Psoas muscle (tissue), 8 donors: ENCODE results near the gene PIGT. TPM values are rescaled to one million over a fixed set of nuclear protein-coding genes. Genes with fewer than 3 reads are reported as not detected.
"Not testable (repeated sequence)": the region's sequence is repeated elsewhere in the genome, so short reads cannot be mapped to it uniquely, and the experiment has no call there.

ENCODE experiments used
- ATAC-seq, 4 donors: fragments of 200-7000 bp; cut with Tn5 transposase; one replicate each; pipeline ENCODE4 v1.9.1; 2020; ENCODE audit warnings: moderate library complexity in 3 of 4, mild to moderate bottlenecking in 2 of 4
- DNase-seq, 2 donors: peaks; one replicate each; pipeline ENCODE4 v3.0.0-alpha.2; 2020
- H3K27ac ChIP-seq: fragments of 200-600 bp; one replicate; pipeline ENCODE4 v1.8.0; 2022
- H3K27me3 ChIP-seq, 3 donors: fragments of 200-600 bp in 1 of 3; one replicate each; pipeline versions ENCODE4 v1.6.1 to v1.8.0; 2013 to 2022; ENCODE audit warnings: low read length in 2 of 3, mild to moderate bottlenecking in 2 of 3, moderate library complexity in 1 of 3; ENCODE audit not compliant: insufficient read depth in 3 of 3
- H3K36me3 ChIP-seq, 2 donors: fragments of 200-600 bp in 1 of 2; one replicate each; pipeline versions ENCODE4 v1.6.1 to v1.8.0; 2013 to 2022; ENCODE audit warnings: low read depth in 1 of 2, mild to moderate bottlenecking in 1 of 2, moderate library complexity in 1 of 2; ENCODE audit not compliant: insufficient read depth in 1 of 2
- H3K4me1 ChIP-seq: fragments of 200-600 bp; one replicate; pipeline ENCODE4 v1.8.0; 2022
- H3K4me3 ChIP-seq: fragments of 200-600 bp; one replicate; pipeline ENCODE4 v1.8.0; 2022; ENCODE audit warnings: mild to moderate bottlenecking
- H3K9me3 ChIP-seq: fragments of 200-600 bp; one replicate; pipeline ENCODE4 v1.8.0; 2022
- WGBS, 3 donors: extraction: QIAGEN DNeasy Blood & Tissue Kit; methylation state at CpG; one replicate each; pipeline versions ENCODE4 v1.1.6 to v1.1.7; 2013; 5-methylcytosine and 5-hydroxymethylcytosine counted together
- intact Hi-C, 2 donors: fragments of 100-400 bp; cut with DNase I; formaldehyde crosslinking; loops; one replicate each; pipeline versions ENCODE4 v1.11.0 to v1.14.2; 2022
- polyA plus RNA-seq, 3 donors: library from polyadenylated mRNA; stranded (reverse); fragments of 200-250 nt; gene quantifications; one replicate each; pipeline ENCODE4 v1.2.3, GENCODE V29; 2013
- total RNA-seq, 4 donors: library from RNA; stranded (reverse); fragmentation: NEBNext Ultra II Directional in 2 of 4; extraction: Animal tissue kit (Norgen Biotek cat#: 25700) in 2 of 4; gene quantifications; one replicate each; pipeline versions ENCODE4 v1.2.1 to v1.2.4, GENCODE V29; 2021 to 2023
- TF ChIP-seq, protein P1 (sequence below): fragments of 200-600 bp; IDR thresholded peaks from one replicate; pipeline ENCODE4 v1.8.0; 2022; ENCODE audit warnings: antibody characterized with exemption
- donor health status: healthy with polysubstance abuse.
- donor health status: DM: no; HTN: no; CAD: no; lungs with moderate emphysema.
- donor health status: Bipolar disorder and iron deficiency.
- donor health status: healthy.
- donor health status: DM: yes; HTN: yes; CAD: no.
- donor health status: DM: no; HTN: no; CAD: no.
- donor health status: DM: no; HTN: no; CAD: no.
- donor health status: DM: yes; HTN: yes; CAD: no.

PIGT gene
- total and polyA plus RNA-seq, 7 donors, result 48.0 to 113 (median 58.8) TPM

DNA sequence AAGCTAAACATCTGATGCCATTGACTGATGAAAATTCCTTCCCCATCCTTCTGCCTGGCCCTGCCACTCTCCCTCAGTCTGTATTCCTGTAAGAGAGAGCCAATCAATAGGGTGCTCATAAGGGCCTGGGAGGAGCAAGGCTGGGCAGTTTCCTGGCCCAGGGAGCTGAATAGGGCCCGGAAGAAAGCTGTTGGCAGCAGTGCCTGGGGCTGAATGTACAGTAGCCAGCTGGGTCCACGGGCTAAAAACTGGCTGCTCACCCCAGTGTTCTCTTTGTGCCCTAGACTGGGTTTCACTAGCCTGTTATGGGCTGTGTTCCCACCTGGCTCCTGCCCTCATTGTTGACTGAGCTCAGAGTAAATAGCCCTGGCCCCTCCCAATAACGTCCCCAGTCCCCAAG, 51.9 kb downstream of the PIGT start:
- Histone ChIP-seq H3K36me3 (no peaks in the 10 kb centered on the region), H3K27me3 (peaks cover 3 to 66% (median 12%) of the 10 kb centered on the region in 3 donors), H3K27ac (no peak overlapping the region), H3K4me1 (peaks cover 18% of the 10 kb centered on the region), H3K4me3 (no peak overlapping the region), H3K9me3 (no peaks in the 10 kb centered on the region)
- TF ChIP-seq, protein P1, sequence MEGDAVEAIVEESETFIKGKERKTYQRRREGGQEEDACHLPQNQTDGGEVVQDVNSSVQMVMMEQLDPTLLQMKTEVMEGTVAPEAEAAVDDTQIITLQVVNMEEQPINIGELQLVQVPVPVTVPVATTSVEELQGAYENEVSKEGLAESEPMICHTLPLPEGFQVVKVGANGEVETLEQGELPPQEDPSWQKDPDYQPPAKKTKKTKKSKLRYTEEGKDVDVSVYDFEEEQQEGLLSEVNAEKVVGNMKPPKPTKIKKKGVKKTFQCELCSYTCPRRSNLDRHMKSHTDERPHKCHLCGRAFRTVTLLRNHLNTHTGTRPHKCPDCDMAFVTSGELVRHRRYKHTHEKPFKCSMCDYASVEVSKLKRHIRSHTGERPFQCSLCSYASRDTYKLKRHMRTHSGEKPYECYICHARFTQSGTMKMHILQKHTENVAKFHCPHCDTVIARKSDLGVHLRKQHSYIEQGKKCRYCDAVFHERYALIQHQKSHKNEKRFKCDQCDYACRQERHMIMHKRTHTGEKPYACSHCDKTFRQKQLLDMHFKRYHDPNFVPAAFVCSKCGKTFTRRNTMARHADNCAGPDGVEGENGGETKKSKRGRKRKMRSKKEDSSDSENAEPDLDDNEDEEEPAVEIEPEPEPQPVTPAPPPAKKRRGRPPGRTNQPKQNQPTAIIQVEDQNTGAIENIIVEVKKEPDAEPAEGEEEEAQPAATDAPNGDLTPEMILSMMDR, result no peak
- ATAC-seq (no peak), DNase-seq (no peak)
- 21 to 37% (median 30%) methylated on average over 3 of the region's 3 CpGs for WGBS, 3 donors
- intact Hi-C loops, result no loop called here

- Histone ChIP-seq H3K4me1 (peaks cover 18% of the 10 kb centered on the region), H3K27me3 (peaks cover 3 to 75% (median 12%) of the 10 kb centered on the region in 3 donors), H3K9me3 (no peaks in the 10 kb centered on the region), H3K27ac (no peak within 1 kb of the TSS), H3K4me3 (peak within 1 kb of the TSS; percentile 61), H3K36me3 (no peaks in the 10 kb centered on the region)
- ATAC-seq, result peak; percentile 28 to 54 (median 41)
- intact Hi-C loops, result no loop called here
- peak in 1 of 2 donors; percentile 30 for DNase-seq
- TF ChIP-seq, protein P1, result no peak
- WGBS, 3 donors, result 5% methylated on average over 53 to 54 of the region's 54 CpGs
Observed at GRCh38 chr20:45469336-45470261, 53.7 kb downstream of the PIGT start, which contains the start of gene WFDC2. TSS of gene WFDC2 (plus strand) at chr20:45469753. CDS start at chr20:45469782, 29 bp downstream.

- Histone ChIP-seq H3K36me3 (no peaks in the 10 kb centered on the region), H3K4me3 (peak overlapping the region; percentile 61), H3K27me3 (peaks cover 0 to 83% (median 12%) of the 10 kb centered on the region in 3 donors), H3K27ac (no peak overlapping the region), H3K4me1 (peaks cover 18% of the 10 kb centered on the region), H3K9me3 (no peaks in the 10 kb centered on the region)
- DNase-seq (peak; percentile 23 to 59), ATAC-seq (peak; percentile 36 to 68 (median 52))
- TF ChIP-seq, protein P1, result no peak
- intact Hi-C loops, result no loop called here
- WGBS, 3 donors, result 0 to 1% (median 1%) methylated on average over 47 to 50 of the region's 50 CpGs
Observed at GRCh38 chr20:45470262-45470931, 54.5 kb downstream of the PIGT start.

GRCh38 chr20:45470937-45471336, 55.0 kb downstream of the PIGT start:
- Histone ChIP-seq H3K4me1 (peaks cover 18% of the 10 kb centered on the region), H3K9me3 (no peaks in the 10 kb centered on the region), H3K27me3 (peaks cover 0 to 85% (median 12%) of the 10 kb centered on the region in 3 donors), H3K4me3 (peak overlapping the region; percentile 61), H3K27ac (no peak overlapping the region), H3K36me3 (no peaks in the 10 kb centered on the region)
- TF ChIP-seq, protein P1, result peak; percentile 3
- 16 to 22% (median 18%) methylated on average over 10 of the region's 10 CpGs for WGBS, 3 donors
- DNase-seq, result no peak
- intact Hi-C loops, result no loop called here
- no peak for ATAC-seq

DNA sequence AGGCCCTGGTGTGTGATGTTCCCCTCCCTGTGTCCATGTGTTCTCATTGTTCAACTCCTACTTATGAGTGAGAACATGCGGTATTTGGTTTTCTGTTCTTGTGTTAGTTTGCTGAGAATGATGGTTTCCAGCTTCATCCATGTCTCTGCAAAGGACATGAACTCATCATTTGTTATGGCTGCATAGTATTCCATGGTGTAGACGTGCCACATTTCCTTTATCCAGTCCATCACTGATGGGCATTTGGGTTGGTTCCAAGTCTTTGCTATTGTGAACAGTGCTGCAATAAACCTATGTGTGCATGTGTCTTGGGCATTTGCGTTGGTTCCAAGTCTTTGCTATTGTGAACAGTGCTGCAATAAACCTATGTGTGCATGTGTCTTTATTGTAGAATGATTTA, 56.3 kb downstream of the PIGT start:
- ATAC-seq, DNase-seq, H3K27ac ChIP-seq, H3K9me3 ChIP-seq, H3K36me3 ChIP-seq, intact Hi-C loops, H3K4me3 ChIP-seq: not testable (repeated sequence)
- peaks cover 0 to 82% (median 12%) of the 10 kb centered on the region in 3 donors for H3K27me3 ChIP-seq
- H3K4me1 ChIP-seq, result peaks cover 18% of the 10 kb centered on the region
- 64 to 90% (median 68%) methylated on average over 2 to 3 of the region's 3 CpGs for WGBS, 3 donors
